Stimulated activated CD8-positive, alpha-beta memory T cell treated with anti-CD3 and anti-CD28 coated beads, Interleukin-4, amount 100 ng/mL, for 48 hours (primary cell): ENCODE data around the gene ATRAID.
A peak's percentile ranks its signal among the peaks of the same experiment; 100 is the strongest.

Source experiments
- DNase-seq: peaks from one replicate; pipeline ENCODE4 v3.0.0-alpha.2; 2020

The ATRAID gene

GRCh38 chr2:27220091-27220490 is 8.2 kb downstream of the ATRAID start:
- DNase-seq = no peak

GRCh38 chr2:27221166-27221565 is 9.3 kb downstream of the ATRAID start:
- no peak for DNase-seq

GRCh38 chr2:27222407-27222806 is 10.6 kb downstream of the ATRAID start:
- no peak for DNase-seq

- DNase-seq = no peak
Observed at GRCh38 chr2:27223416-27223815, 11.6 kb downstream of the ATRAID start.

- DNase-seq = no peak
Observed at GRCh38 chr2:27225526-27225925, 13.7 kb downstream of the ATRAID start.

GRCh38 chr2:27227501-27227900 is 15.7 kb downstream of the ATRAID start:
- no peak for DNase-seq

GRCh38 chr2:27231921-27232320 is 20.1 kb downstream of the ATRAID start:
- no peak for DNase-seq

GRCh38 chr2:27233341-27233740 is 21.5 kb downstream of the ATRAID start:
- no peak for DNase-seq

GRCh38 chr2:27236136-27236535 is 24.3 kb downstream of the ATRAID start:
- DNase-seq = no peak

GRCh38 chr2:27236626-27237025 is 24.8 kb downstream of the ATRAID start:
- DNase-seq = no peak

- no peak for DNase-seq
Observed at GRCh38 chr2:27237341-27237945, 25.6 kb downstream of the ATRAID start.

GRCh38 chr2:27238976-27239375 is 27.1 kb downstream of the ATRAID start:
- DNase-seq = no peak

- DNase-seq = no peak
Observed at GRCh38 chr2:27240406-27240805, 28.6 kb downstream of the ATRAID start.

GRCh38 chr2:27241761-27242613 is 30.1 kb downstream of the ATRAID start:
- DNase-seq = no peak

- DNase-seq = no peak
Observed at GRCh38 chr2:27242614-27242951, 30.7 kb downstream of the ATRAID start.

- DNase-seq = no peak
Observed at GRCh38 chr2:27243391-27244130, 31.7 kb downstream of the ATRAID start.

GRCh38 chr2:27245116-27245515 is 33.3 kb downstream of the ATRAID start:
- no peak for DNase-seq

GRCh38 chr2:27245626-27246025 is 33.8 kb downstream of the ATRAID start:
- no peak for DNase-seq

- no peak for DNase-seq
Observed at GRCh38 chr2:27247893-27248292, 36.1 kb downstream of the ATRAID start.

GRCh38 chr2:27249159-27249890 is 37.5 kb downstream of the ATRAID start:
- no peak for DNase-seq

- peak; percentile 80 for DNase-seq
Observed at GRCh38 chr2:27249891-27250651, 38.2 kb downstream of the ATRAID start.

- no peak for DNase-seq
Observed at GRCh38 chr2:27250652-27251379, 39.0 kb downstream of the ATRAID start.
